Measurements from ENCODE around the gene TMTC2.

- TF ChIP-seq EP300 (IDR thresholded peaks at IDR 0.05) (no peak), CTCF (IDR thresholded peaks at IDR 0.05) (no peak)
These were observed 12.2 kb downstream of the TMTC2 start for GRCh38 chr12:82698708-82699564.

Data from tibial nerve (tissue), 4 donors.